HEK293 (cell line): Measurements from ENCODE around the gene AKAP8.

Experiments
- CTCF ChIA-PET: fragments of 350-600 bp; formaldehyde crosslinking; extraction: SDS; loops from one replicate; lab custom pipeline; 2021; ENCODE audit warnings: antibody characterized with exemption; lab: Yijun Ruan, JAX
- POLR2A ChIA-PET: fragments of 300-600 bp; formaldehyde crosslinking; extraction: SDS; loops from one replicate; lab custom pipeline; 2020; ENCODE audit warnings: antibody characterized with exemption, inconsistent platforms; lab: Yijun Ruan, JAX
- H3K27ac ChIP-seq: fragments of 200-500 bp; sonication (Bioruptor generic); 2 replicates; pipeline ENCODE4 v1.5.1; 2014; ENCODE audit warnings: low read depth, low read length, control low read depth, inconsistent platforms; ENCODE audit errors: extremely low read depth
- H3K36me3 ChIP-seq, 2 experiments: fragments of 200-500 bp in 1 of 2; sonication (Bioruptor generic) in 1 of 2; 1 replicate in 1 of 2; 2 replicates in 1 of 2; pipeline ENCODE4 v1.5.1; 2014 to 2017; ENCODE audit warnings: inconsistent platforms in 2 of 2, low read length in 2 of 2; ENCODE audit not compliant: control insufficient read depth in 2 of 2, insufficient read depth in 1 of 2
- H3K4me1 ChIP-seq: fragments of 200-500 bp; sonication (Bioruptor generic); 2 replicates; pipeline ENCODE4 v1.5.1; 2014; ENCODE audit warnings: mild to moderate bottlenecking, low read length, inconsistent platforms; ENCODE audit not compliant: control insufficient read depth, insufficient read depth
- H3K4me3 ChIP-seq: 2 replicates; pipeline ENCODE4 v1.5.1; 2011; ENCODE audit warnings: low read depth, mild to moderate bottlenecking, control low read depth, low read length, moderate library complexity
- H3K9me3 ChIP-seq: fragments of 200-500 bp; sonication (Bioruptor generic); 2 replicates; pipeline ENCODE4 v1.5.1; 2014; ENCODE audit warnings: low read depth, low read length, inconsistent platforms; ENCODE audit not compliant: control insufficient read depth, insufficient read depth
- BCL11A ChIP-seq: fragments of 450-650 bp; formaldehyde crosslinking; IDR thresholded peaks from 2 replicates; pipeline ENCODE4 v1.5.1; 2016; ENCODE audit warnings: low read depth, missing biosample characterization, missing genetic modification characterization
- EGR2 ChIP-seq: fragments of 450-650 bp; formaldehyde crosslinking; IDR thresholded peaks from 2 replicates; pipeline ENCODE4 v1.5.1; 2016; ENCODE audit warnings: low read depth, missing biosample characterization, missing genetic modification characterization
- GLIS2 ChIP-seq: fragments of 450-650 bp; formaldehyde crosslinking; IDR thresholded peaks from 2 replicates; pipeline ENCODE4 v1.5.1; 2016; ENCODE audit warnings: missing biosample characterization, missing genetic modification characterization
- KLF8 ChIP-seq: fragments of 450-650 bp; formaldehyde crosslinking; IDR thresholded peaks from 2 replicates; pipeline ENCODE4 v1.5.1; 2016; ENCODE audit warnings: missing biosample characterization, missing genetic modification characterization
- KLF9 ChIP-seq: fragments of 450-650 bp; formaldehyde crosslinking; IDR thresholded peaks from 2 replicates; pipeline ENCODE4 v1.5.1; 2016; ENCODE audit warnings: missing biosample characterization, missing genetic modification characterization, low read depth
- SCRT2 ChIP-seq: fragments of 450-650 bp; formaldehyde crosslinking; IDR thresholded peaks from 2 replicates; pipeline ENCODE4 v1.5.1; 2016; ENCODE audit warnings: missing biosample characterization, missing genetic modification characterization
- WT1 ChIP-seq: fragments of 450-650 bp; formaldehyde crosslinking; IDR thresholded peaks from 2 replicates; pipeline ENCODE4 v1.5.1; 2016; ENCODE audit warnings: missing biosample characterization, missing genetic modification characterization
- ZFP41 ChIP-seq: fragments of 450-650 bp; formaldehyde crosslinking; IDR thresholded peaks from 2 replicates; pipeline ENCODE4 v1.5.1; 2016; ENCODE audit warnings: missing biosample characterization, missing genetic modification characterization, borderline replicate concordance
- ZNF132 ChIP-seq: fragments of 450-650 bp; formaldehyde crosslinking; IDR thresholded peaks from 2 replicates; pipeline ENCODE4 v1.5.1; 2017; ENCODE audit warnings: missing biosample characterization, missing genetic modification characterization, borderline replicate concordance
- ZNF221 ChIP-seq: fragments of 450-650 bp; formaldehyde crosslinking; IDR thresholded peaks from 2 replicates; pipeline ENCODE4 v1.5.1; 2017; ENCODE audit warnings: missing biosample characterization, missing genetic modification characterization, borderline replicate concordance
- ZNF223 ChIP-seq: fragments of 450-650 bp; formaldehyde crosslinking; IDR thresholded peaks from 2 replicates; pipeline ENCODE4 v1.5.1; 2016; ENCODE audit warnings: missing biosample characterization, missing genetic modification characterization
- ZNF324 ChIP-seq: fragments of 450-650 bp; formaldehyde crosslinking; IDR thresholded peaks from 2 replicates; pipeline ENCODE4 v1.5.1; 2016; ENCODE audit warnings: missing biosample characterization, missing genetic modification characterization
- ZNF350 ChIP-seq: fragments of 450-650 bp; formaldehyde crosslinking; IDR thresholded peaks from 2 replicates; pipeline ENCODE4 v1.5.0; 2017; ENCODE audit warnings: missing biosample characterization, mild to moderate bottlenecking, missing genetic modification characterization
- ZNF404 ChIP-seq: fragments of 450-650 bp; formaldehyde crosslinking; IDR thresholded peaks from 2 replicates; pipeline ENCODE4 v1.5.1; 2017; ENCODE audit warnings: missing biosample characterization, missing genetic modification characterization
- ZNF423 ChIP-seq: fragments of 450-650 bp; formaldehyde crosslinking; IDR thresholded peaks from 2 replicates; pipeline ENCODE4 v1.5.1; 2016; ENCODE audit warnings: missing biosample characterization, missing genetic modification characterization
- ZNF624 ChIP-seq: fragments of 450-650 bp; formaldehyde crosslinking; IDR thresholded peaks from 2 replicates; pipeline ENCODE4 v1.5.1; 2017; ENCODE audit warnings: missing biosample characterization, missing genetic modification characterization
- ZNF660 ChIP-seq: fragments of 450-650 bp; IDR thresholded peaks from 2 replicates; pipeline ENCODE4 v1.5.1; 2018; ENCODE audit warnings: missing biosample characterization, mild to moderate bottlenecking, missing genetic modification characterization
- ZNF768 ChIP-seq: fragments of 450-650 bp; formaldehyde crosslinking; IDR thresholded peaks from 2 replicates; pipeline ENCODE4 v1.5.1; 2018; ENCODE audit warnings: missing biosample characterization, mild to moderate bottlenecking, missing genetic modification characterization
- ZNF777 ChIP-seq: fragments of 450-650 bp; formaldehyde crosslinking; IDR thresholded peaks from 2 replicates; pipeline ENCODE4 v1.5.1; 2017; ENCODE audit warnings: missing biosample characterization, missing genetic modification characterization, borderline replicate concordance
- ZNF791 ChIP-seq: fragments of 450-650 bp; formaldehyde crosslinking; IDR thresholded peaks from 2 replicates; pipeline ENCODE4 v1.5.1; 2016; ENCODE audit warnings: missing biosample characterization, missing genetic modification characterization
- TF ChIP-seq, protein P1 (sequence below): fragments of 450-650 bp; formaldehyde crosslinking; IDR thresholded peaks from 2 replicates; pipeline ENCODE4 v1.5.1; 2016; ENCODE audit warnings: missing biosample characterization, missing genetic modification characterization, low read depth
- TF ChIP-seq, protein P2 (sequence below): fragments of 450-650 bp; formaldehyde crosslinking; IDR thresholded peaks from 2 replicates; pipeline ENCODE4 v1.5.1; 2016; ENCODE audit warnings: missing biosample characterization, missing genetic modification characterization, borderline replicate concordance
- TF ChIP-seq, protein P3 (sequence below): fragments of 450-650 bp; formaldehyde crosslinking; IDR thresholded peaks from 2 replicates; pipeline ENCODE4 v1.5.1; 2016; ENCODE audit warnings: missing biosample characterization, missing genetic modification characterization

Gene AKAP8

DNA sequence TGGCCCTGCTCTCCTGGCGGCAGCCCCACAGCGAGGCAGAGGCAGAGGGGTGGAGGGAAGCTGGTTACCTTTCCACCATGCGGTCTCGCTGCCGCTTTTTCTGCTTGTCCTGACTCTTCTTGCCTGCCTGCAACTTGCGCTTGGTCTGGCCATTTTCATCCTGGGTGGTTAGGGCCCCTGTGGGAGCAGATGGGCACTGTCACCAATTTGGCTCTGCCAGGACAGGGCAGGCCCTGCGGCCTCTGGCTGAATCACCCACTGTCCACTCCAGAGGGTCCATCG lies 19.6 kb upstream of the AKAP8 start:
- ChIA-PET POLR2A (interaction anchor here (1.3 kb wide), 1 partner anchor 20 kb away, joined by 3 read pairs; the partner anchor contains the start of gene AKAP8L), CTCF (no interaction called here)
- no peak overlapping the region for H3K27ac ChIP-seq
- no peaks in the 10 kb centered on the region for H3K4me1 ChIP-seq
- peaks cover 27 to 92% of the 10 kb centered on the region in 2 experiments for H3K36me3 ChIP-seq
- TF ChIP-seq ZNF132 (tag by site-specific recombination) (no peak), ZFP41 (tag by site-specific recombination) (no peak), WT1 (tag by site-specific recombination) (no peak), ZNF223 (tag by site-specific recombination) (no peak), ZNF791 (tag by site-specific recombination) (no peak), KLF9 (tag by site-specific recombination) (no peak), KLF8 (tag by site-specific recombination) (no peak), ZNF777 (tag by site-specific recombination) (no peak), ZNF660 (no peak), ZNF404 (tag by site-specific recombination) (no peak), ZNF324 (tag by site-specific recombination) (no peak), ZNF423 (tag by site-specific recombination) (no peak), ZNF350 (no peak), BCL11A (tag by site-specific recombination) (no peak), EGR2 (no peak), GLIS2 (no peak), ZNF624 (tag by site-specific recombination) (no peak), ZNF768 (no peak)
- TF ChIP-seq, protein P1, sequence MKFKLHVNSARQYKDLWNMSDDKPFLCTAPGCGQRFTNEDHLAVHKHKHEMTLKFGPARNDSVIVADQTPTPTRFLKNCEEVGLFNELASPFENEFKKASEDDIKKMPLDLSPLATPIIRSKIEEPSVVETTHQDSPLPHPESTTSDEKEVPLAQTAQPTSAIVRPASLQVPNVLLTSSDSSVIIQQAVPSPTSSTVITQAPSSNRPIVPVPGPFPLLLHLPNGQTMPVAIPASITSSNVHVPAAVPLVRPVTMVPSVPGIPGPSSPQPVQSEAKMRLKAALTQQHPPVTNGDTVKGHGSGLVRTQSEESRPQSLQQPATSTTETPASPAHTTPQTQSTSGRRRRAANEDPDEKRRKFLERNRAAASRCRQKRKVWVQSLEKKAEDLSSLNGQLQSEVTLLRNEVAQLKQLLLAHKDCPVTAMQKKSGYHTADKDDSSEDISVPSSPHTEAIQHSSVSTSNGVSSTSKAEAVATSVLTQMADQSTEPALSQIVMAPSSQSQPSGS (tag by site-specific recombination) = no peak
- TF ChIP-seq, protein P2, sequence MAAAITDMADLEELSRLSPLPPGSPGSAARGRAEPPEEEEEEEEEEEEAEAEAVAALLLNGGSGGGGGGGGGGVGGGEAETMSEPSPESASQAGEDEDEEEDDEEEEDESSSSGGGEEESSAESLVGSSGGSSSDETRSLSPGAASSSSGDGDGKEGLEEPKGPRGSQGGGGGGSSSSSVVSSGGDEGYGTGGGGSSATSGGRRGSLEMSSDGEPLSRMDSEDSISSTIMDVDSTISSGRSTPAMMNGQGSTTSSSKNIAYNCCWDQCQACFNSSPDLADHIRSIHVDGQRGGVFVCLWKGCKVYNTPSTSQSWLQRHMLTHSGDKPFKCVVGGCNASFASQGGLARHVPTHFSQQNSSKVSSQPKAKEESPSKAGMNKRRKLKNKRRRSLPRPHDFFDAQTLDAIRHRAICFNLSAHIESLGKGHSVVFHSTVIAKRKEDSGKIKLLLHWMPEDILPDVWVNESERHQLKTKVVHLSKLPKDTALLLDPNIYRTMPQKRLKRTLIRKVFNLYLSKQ = no peak
- no peaks in the 10 kb centered on the region for H3K9me3 ChIP-seq
- H3K4me3 ChIP-seq = no peak overlapping the region

DNA sequence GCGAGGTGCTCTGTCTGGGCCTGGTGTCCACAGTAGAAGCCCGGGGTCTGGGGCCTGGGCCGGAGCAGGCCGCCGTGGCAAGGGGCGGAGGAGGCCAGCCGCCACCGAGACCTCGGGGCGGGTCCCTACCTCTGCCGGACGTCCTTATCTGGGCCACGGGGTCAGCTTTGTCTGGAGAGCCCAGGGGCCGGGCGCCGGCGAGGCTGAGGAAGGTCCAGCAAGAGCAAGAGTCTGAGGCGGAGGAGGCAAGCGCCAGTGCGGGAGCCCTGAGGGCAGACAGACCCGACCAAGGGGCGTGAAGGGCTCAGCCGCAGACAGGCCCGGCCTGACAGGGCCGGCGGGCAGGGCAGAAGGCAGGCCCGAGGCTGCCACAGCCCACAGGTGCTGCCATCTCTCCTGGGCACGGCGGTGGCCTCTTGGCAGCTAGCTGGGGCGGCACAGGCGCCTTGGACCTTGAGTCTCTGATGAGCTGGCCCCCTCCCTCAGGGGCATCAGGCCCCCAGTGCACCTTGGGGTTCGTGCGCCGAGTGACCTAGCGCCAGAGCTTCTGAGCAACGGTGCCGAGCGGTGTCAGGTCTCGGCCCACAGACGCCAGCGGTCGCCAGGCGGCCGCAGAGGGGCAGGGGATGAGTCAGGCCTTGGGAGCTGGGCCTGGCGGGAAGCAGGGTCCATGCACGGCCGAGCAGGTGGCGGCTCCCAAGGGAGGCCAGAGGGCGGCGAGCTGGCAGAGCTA lies 19.1 kb upstream of the AKAP8 start:
- no peaks in the 10 kb centered on the region for H3K9me3 ChIP-seq
- no peak overlapping the region for H3K4me3 ChIP-seq
- ChIA-PET CTCF (no interaction called here), POLR2A (no interaction called here)
- H3K4me1 ChIP-seq = no peaks in the 10 kb centered on the region
- H3K36me3 ChIP-seq = peaks cover 32 to 92% of the 10 kb centered on the region in 2 experiments
- TF ChIP-seq SCRT2 (tag by site-specific recombination) (no peak), ZNF221 (tag by site-specific recombination) (no peak)
- TF ChIP-seq, protein P3, sequence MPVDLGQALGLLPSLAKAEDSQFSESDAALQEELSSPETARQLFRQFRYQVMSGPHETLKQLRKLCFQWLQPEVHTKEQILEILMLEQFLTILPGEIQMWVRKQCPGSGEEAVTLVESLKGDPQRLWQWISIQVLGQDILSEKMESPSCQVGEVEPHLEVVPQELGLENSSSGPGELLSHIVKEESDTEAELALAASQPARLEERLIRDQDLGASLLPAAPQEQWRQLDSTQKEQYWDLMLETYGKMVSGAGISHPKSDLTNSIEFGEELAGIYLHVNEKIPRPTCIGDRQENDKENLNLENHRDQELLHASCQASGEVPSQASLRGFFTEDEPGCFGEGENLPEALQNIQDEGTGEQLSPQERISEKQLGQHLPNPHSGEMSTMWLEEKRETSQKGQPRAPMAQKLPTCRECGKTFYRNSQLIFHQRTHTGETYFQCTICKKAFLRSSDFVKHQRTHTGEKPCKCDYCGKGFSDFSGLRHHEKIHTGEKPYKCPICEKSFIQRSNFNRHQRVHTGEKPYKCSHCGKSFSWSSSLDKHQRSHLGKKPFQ (tag by site-specific recombination) = no peak
- no peak overlapping the region for H3K27ac ChIP-seq
